HG03095 (cell line): ENCODE results near the gene MYB.
A peak's percentile ranks its signal among the peaks of the same experiment; 100 is the strongest.
"Not testable (repeated sequence)": the region's sequence is repeated elsewhere in the genome, so short reads cannot be mapped to it uniquely, and the experiment has no call there.

Experiments
- ATAC-seq: cut with Tn5 transposase; IDR thresholded peaks from one replicate; pipeline ENCODE4 v1.9.1; 2021; ENCODE audit warnings: moderate library complexity; ENCODE audit not compliant: unreplicated experiment

The MYB gene

DNA sequence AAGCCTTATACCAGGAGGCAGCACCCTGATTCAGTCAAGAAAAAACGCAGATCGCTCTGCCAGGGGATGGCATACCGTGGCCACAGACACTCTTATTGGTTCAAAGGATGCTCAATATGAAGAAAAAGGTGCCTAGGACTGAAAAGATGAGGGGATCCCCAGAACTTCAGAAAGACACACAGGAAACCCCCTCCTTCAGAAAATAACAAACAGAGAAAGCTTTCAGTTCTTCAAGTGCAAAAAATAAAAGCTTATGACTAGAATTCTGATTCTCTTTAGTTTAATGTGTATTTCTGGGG, 17.7 kb upstream of the MYB start:
- ATAC-seq, result peak; percentile 69

DNA sequence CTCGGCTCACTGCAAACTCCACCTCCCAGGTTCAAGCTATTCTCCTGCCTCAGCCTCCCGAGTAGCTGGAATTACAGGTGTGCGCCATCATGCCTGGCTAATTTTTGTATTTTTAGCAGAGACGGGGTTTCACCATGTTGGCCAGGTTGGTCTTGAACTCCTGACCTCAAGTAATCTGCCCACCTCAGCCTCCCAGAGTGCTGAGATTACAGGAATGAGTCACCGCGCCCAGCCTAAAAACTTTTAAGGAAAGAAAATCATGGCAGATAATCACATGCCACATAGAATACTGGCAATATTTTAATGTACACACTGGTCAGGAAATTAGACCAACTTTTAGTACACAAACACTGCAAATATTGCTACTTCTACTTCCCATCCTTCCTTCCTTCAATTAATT, 16.7 kb upstream of the MYB start:
- not testable (repeated sequence) for ATAC-seq

DNA sequence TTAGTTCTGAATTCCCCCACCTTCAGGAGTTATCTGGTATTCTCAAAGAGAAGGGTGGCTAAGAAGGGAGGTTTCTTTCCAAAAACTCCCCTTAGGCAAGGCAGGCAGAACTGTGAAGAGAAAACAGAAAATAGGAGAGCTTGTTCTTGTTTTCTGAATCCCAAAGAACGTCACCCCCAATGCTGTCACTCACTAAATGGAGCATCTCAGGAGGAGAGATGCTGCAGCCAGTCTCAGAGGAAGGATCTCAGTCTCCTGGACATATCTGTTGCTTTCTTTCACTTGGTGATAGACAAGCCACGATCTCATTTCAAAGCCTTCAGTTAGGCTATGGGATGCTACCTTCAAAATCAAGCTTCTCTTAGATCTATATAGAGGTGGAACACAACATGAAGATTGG, 16.1 kb upstream of the MYB start:
- ATAC-seq, result no peak

DNA sequence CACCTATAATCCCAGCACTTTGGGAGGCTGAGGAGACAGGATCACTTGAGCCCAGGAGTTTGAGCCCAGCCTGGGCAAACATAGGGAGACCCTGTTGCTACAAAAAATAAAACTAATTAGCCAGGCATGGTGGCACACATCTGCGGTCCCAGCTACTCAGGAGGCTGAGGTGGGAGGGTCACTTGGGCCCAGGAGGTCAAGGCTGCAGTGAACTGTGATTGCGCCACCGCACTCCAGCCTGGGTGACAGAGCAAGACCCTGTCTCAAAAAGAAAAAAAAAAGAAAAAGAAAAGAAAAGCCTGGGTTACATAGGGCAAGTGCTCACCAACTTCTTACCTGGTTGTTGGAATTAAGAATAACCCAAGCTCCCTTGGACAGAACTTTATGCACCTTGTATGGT, 14.6 kb upstream of the MYB start:
- no peak for ATAC-seq

DNA sequence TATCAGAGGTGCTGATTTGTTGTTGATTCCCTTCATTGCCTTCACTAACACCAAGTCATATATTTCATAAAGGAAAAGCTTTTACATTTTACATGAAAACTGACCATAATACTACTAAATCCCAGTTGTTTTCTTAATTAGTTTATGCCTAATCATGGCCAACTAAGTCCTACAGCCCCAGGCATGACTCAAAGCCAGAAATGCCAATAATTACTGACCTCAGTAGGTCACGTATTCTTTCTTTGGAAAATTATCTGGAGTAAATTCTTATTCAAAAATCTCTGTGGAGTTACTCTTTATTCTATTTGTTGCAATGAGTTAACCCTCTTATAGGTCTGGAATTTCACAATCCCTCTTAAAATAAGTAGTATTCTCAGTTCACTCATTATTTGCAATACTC, 13.5 kb upstream of the MYB start:
- no peak for ATAC-seq

DNA sequence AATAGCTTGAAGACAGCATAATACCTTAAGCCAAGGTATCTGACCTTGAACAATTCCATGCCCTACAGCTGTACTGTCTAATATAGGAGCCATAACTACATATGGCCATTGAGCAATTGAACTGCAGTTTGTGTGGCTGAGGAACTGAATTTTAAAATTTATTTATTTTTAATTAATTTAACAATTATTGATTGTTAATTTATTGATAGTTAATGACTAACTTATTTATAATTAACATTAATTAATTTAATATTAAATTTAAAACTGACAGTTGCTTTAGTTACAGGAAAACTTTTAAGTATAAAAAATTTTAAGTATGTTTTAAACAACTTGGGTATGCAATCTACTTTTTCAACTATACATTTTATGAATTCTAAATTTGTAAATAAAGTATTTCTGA, 12.3 kb upstream of the MYB start:
- no peak for ATAC-seq

DNA sequence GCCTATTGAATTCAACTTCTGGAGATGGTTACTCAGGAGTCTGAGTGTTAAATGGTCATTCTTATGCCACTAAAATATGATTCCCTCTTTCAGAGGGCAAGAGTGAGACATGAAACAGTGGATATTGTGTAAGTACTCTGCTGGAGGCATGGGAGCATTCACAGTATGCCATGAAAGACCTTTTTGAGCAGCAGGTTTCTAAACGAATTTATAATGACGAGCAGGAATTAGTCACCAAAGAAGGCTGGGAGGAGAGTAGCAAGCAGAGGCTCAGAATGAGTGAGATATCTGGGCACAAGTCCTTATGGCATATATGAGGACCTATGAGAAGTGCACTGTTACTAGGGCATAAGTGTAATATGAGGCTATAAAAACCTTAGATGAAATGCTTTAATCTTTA, 10.9 kb upstream of the MYB start:
- ATAC-seq, result no peak

DNA sequence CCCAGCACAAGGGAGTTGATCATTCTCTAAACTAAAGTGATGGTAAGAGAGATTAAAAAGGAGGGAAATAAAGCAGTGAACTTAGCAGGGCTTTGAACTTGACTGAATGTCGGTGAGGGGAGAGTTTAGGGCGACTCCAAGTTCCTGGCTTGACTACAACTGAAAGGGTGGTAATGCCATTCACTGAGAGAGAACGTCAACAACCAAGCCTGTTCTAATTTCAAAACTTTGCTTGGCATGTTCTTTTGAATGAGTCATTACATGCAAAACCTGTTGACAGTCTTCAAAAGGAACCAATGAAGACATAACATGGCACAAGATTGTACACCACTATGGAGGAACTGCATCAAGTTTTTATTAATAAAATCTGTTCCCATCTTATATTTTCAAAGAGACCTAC, 10.3 kb upstream of the MYB start:
- no peak for ATAC-seq

DNA sequence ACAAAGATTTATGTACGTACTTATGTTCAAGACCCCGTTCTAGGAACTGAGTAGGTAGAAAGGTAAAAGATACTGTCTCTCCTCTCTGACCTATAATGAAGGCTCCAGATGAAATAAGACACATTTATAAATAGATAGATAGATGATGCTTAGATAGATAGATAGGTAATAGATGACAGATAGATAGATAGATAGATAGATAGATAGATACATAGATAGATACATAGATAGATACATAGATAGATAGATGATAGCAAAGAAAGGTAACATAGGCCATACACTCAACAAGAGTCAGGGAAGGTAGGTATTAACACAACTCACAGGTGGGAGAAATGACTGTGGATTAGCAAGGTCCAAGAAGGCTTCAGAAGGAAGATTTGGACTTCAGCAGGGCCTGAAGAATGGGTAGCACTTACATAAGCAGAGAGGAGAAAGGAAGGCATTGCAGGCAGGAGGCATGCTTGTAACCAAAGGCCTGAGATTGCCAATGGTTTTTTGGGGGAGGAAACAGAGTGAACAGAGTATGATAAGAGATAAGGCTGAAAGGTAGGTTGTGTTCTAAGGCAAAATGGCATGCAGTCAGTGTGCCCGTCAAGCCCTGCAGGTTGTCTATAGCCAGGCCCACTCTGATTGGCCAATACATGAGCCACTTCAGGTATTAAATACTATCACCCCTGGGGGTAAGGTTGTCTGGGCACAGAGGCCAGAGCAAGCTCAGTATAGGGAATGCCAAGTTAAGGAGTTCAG, 7.7 kb upstream of the MYB start:
- no peak for ATAC-seq

DNA sequence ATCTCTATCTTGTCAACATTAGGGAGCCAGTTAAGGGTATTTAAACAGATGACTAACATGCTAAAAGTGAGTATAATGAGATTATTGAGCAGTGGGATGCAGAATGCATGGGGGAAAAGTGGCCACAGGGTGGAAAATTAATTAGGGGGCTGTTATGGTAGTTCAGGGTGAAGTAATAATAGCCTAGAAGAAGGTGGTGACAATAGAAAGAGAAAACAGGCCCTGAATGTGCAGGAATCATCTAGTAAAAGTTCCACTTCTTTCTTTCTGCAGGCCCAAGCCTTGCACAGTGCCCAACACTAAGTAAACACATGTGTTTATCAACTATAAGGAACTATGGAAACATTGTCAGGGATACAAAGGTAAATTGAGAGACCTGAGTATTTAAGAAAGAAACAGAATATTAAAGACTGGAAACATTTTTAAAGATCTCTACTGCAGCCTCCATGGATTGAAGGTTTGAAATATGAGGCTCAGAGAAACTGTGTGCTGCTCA, 7.1 kb upstream of the MYB start:
- no peak for ATAC-seq

DNA sequence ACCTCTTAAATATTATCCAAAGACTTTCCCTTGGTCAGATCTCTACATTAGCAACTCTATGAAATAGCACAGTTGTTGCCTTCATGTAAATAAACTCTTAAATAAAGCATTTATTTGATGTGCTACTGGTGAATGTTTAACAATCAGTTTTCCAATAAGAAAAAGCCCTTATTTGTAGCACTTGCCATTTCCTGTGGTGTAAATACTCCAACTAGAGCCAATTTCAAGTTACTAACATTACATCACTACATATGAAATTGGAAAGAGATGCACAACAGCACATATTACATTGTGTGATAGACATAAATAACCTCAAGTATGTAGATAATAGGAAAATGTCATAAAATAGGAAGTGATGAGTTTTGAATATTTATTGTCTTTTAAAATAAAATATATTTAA, 5.0 kb upstream of the MYB start:
- no peak for ATAC-seq

DNA sequence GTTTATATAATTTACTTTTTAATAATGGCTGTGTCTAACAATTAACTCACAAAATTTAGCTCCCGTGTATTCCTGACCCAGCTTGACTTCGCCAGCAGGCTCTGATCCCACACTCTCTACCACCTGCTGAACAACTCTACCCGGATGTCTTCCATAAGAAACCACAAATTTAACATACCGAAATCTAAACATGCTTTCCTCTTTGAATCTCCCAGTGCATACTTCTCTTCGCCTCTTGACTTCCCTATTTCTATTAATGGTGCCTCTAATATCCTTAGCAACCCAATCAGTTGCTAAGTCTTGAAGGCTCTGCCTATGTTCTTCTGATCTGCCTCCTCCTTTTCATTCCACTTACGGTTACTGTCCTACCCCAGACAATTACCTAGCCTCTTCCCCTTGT, 4.6 kb upstream of the MYB start:
- ATAC-seq, result no peak

DNA sequence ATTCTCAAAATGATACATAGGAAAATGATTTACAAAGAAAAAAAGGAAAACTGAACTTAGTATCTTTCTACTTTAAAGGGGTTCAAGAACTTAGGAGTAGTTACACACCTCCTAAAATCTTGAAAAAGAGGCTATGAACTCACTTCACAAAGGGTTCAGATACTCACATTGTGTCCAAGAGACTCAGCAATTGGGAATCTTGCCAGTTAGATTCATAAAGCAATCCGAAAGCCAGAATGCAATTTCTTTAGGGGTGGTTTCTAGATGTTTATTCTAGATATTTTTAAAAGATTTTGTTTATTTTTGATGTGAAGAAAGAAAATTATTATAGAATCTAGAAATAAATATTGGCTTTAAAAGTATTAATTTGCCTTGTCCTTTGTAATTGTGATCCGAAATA, 1.7 kb upstream of the MYB start:
- no peak for ATAC-seq

DNA sequence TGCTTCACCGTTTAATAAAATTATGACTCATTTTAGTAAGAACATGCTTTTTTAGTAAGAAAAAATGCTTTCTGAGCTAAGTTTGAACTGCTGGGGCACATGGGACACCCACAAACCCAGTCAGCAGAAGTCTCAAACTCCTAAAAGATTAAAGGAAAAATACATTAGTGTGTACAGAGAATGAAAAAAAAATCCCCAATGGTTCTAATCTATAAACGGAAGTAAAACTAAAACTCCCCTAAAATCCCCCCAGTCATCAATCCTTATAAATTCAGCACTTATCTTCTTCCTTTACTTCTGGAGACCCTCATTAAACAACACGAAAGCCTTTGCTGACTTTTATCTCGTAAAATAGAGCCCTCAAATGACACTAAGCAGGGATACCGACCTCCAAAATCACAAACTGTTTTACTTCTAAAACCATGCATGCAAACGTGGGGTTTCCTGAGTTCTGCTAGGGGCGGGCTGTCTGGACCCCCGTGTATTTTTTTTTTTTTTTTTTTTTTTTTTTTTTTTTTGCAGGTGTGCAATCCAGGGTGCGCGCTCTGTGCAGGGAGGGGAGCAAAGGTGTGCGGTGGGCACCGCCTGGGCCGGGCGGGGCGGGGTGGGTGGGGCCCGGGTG, 1.1 kb upstream of the MYB start:
- no peak for ATAC-seq

DNA sequence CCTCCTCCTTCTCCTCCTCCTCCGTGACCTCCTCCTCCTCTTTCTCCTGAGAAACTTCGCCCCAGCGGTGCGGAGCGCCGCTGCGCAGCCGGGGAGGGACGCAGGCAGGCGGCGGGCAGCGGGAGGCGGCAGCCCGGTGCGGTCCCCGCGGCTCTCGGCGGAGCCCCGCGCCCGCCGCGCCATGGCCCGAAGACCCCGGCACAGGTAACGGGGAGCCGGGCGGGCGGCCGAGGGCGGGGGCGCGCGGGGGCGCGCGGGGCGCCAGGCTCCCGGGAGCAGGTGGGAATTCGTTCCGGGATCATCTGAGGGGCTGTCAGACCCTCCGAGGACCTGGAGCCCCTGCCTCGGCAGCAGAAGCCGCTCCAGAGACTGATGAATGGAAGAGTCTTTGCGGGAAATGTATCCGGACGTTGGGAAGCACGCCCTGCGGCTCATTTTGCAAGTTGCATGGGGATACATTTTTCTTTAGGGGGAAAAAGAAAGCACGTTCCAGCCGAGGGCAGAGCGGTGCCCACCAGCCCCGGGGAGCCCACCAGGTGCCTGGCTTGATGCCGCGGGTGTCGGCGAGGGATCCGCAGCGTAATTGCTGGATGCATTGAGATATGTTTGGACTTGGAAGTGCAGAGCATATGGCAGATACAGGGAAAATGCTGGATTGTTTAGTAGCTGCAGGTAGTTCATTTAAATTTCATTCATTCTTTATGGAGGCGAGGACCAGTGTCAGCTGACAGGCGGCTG, 394 bp downstream of the MYB start:
- no peak for ATAC-seq

DNA sequence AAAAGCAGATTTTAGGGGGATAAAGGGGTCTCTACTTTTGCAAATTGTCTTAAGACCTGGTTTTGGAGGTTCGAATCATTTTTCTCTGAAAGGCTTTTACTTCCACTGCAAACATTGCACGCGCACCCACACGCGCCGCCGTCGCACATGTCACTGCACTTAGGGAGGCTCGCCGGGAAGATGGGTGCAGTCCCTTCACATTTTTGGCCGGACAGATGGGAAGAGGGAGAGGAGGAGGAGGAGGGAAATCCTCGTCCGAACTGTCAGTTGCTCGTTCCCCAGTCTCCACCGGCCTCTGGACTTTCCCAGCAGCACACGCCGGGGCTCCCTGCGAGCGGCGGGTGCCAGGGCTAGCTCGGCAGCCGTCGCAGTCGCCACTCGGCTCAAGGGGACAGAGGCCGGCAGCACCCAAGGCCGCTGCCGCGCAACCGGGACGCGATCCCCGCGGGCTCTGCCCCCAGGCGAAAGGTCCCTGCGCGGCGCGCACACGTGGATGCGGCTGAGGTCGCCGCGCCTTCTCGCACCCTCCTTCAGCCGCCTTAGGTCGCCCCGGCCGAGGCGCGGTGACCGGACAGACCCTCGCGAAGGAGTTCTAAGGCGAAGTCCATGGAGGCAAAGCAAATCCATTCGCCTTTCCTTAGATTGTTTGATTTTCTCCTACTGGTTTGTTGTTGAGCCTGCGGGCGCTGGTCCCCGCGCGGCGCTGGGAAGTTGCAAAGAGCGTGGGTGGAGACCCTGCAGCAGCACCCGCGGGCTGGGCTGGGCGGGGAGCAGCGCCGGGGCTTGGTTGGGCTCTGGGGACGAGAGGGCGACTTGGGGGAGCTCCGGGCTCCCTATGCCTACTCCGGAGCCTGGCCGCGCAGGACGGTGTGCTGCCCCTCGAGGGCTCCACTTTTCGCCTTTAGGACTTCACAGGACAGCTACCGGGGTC, 1.2 kb downstream of the MYB start:
- peak; percentile 3 for ATAC-seq

DNA sequence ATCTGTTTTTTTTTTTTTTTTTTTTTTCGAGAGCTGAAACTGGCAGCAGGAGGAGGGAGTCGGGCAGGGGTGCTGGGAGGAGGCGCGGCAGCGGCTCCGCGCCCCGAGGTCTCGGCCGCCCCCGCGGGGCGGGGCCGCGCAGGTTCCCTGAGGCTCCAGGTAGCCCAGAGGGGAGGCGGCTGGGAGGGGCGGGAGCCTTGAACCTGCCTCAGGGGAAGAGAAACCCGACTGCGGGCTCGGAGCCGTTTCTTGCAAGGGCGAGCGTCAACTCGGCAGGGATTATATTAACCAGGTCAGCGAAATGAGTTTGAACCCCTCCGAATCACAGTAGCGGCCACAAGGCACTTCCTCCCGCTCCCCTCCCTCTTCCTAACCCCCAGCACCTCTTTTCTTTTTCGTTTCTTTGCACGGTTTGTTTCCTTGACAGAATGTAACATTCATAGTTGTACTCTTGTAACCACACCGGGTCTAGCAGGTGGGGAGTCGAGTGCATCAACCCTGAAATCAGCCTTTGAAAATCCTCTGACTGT, 2.0 kb downstream of the MYB start:
- ATAC-seq, result peak; percentile 45

DNA sequence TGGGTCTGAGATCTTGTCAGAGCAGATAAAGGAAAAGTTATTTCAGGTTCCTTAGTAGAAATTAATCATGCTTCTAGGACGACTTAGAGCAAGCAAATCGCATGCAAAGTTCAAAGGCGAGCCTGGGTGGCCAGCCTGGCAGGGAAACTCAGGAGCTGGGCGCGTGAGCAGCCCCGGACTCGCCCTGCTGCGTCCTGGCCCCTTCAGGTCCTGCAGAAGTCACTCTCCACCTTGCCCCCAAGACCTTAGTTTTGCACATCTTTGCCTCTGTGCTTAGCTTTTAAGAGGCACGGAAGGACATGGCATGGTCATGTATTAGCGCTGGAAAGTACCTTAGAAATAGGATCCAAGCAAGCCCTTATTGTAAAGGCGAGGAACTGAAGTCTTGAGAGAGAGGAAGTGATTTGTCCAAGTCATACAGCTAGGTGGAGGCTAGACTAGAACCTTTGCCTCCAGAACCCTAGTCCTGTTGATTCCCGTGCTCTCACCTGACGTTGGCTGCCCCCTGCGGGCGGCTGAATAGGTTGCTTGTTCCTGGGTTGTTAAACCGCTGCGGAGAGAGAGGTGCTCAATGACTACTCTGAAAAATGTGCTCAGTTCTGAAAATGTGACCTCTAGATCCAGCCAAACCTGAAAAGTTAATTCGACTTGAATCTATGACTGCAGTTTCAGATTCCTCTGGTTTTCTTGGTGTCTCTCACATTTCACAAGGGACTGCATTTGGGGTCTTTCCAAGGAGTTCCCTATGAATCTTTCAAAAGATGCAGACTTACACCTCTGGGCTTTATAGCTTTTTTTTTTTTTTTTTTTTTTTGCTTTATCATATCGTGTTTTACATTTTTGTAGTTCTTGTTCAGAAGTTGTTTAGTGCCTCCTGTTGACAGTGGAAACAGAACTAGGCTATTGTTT, 2.7 kb downstream of the MYB start:
- peak; percentile 31 for ATAC-seq

DNA sequence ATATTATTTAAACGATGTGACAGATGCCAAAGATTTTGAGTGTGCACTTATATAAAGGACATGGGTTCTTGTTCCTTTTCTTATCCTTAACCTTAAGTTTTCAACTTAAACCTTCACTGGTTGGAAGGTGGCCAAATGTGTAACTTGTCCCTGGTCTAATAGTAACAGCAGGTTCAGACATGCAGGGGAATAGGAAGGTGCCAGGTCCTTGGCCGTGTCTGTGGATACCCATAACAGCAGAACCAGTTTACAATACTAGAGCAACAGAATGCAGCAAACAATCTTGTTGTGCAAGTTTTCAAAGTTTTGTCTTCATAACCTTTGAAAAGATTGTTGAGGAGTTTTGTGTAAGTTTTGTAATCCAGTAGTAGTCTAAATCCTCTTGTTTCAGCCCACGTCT, 4.4 kb downstream of the MYB start:
- ATAC-seq, result no peak

DNA sequence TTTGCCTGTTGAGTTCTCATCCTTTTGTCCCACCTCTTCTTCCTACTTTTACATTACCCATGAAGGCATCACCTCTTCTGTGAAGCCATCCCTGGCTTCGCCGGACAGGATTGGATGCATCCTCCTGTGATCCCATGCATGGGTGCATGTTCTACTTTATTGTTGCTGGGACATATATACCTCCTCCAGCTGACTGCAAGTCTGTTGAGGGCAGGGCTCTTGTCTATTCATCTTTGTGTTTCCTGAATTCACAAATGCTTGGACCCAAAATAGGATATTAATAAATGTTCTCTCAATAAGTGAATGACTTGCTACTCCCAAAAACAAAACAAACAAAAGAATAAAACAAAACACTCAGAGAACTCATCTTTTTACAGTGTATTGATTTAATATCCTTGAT, 5.1 kb downstream of the MYB start:
- no peak for ATAC-seq
